Measurements from ENCODE around the gene SLC22A1. TPM values are rescaled to one million over a fixed set of nuclear protein-coding genes. Genes with fewer than 3 reads are reported as not detected.
"Not testable (repeated sequence)": the region's sequence is repeated elsewhere in the genome, so short reads cannot be mapped to it uniquely, and the experiment has no call there.

SLC22A1 gene
- total and polyA plus RNA-seq, 2 of the 4 experiments (the other 2 are of a cell fraction): 0.10 TPM; not detected in 1

DNA sequence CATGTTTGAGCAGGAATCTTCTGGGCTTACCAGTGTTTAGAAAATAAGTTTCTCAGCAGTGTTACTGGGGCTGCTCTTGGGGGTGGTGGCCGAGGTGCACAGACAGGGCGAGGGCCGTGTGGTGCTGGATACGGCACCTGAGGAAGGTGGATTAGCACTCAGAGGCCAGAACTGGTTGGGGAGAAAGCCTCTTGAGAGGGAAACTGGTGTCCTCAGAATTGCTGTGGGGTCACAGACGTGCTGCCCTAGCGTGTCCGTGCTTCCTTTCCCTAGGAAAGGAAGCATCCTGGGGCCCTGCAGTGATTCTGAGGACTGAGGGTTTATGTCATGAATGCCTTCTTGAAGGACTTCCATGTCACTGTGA lies 32.1 kb upstream of the SLC22A1 start:
- Histone ChIP-seq H3K14ac (replicated peaks; ENCODE audit: low read depth, low read length) (no peak overlapping the region), H4K91ac (ENCODE audit: insufficient read depth, low read depth, low read length) (no peak overlapping the region), H4K5ac (ENCODE audit: low read depth, low read length) (no peak overlapping the region), H3K9me1 (ENCODE audit: insufficient read depth, low read length) (no peaks in the 10 kb centered on the region), H3K4ac (ENCODE audit: low read depth, low read length) (no peak overlapping the region), H3K4me2 (ENCODE audit: low read depth, low read length) (no peak overlapping the region), H2BK20ac (ENCODE audit: low read depth, low read length) (no peak overlapping the region), H3K4me3 (ENCODE audit: insufficient read depth, low read depth, low read length) (no peak overlapping the region), H3K36me3 (ENCODE audit: control insufficient read depth, insufficient read depth, low read length) (peaks cover 75% of the 10 kb centered on the region), H3K56ac (ENCODE audit: extremely low read depth, insufficient read depth, low read length) (no peak overlapping the region), H2AK9ac (replicated peaks; ENCODE audit: low read depth, low read length, poor library complexity) (no peak overlapping the region), H4K20me1 (ENCODE audit: insufficient read depth, low read length) (no peaks in the 10 kb centered on the region), H2AFZ (replicated peaks; ENCODE audit: low read length, poor library complexity) (no peak overlapping the region), H3K79me1 (ENCODE audit: low read depth in 1 of 2, low read length in 2 of 2) (peaks cover 0 to 6% of the 10 kb centered on the region in 2 experiments; a peak in 1 of 4 replicates), H2BK5ac (ENCODE audit: low read depth, low read length, poor library complexity, severe bottlenecking) (no peak overlapping the region), H3K9me3 (ENCODE audit: control insufficient read depth, insufficient read depth, low read length) (no peaks in the 10 kb centered on the region), H2BK15ac (ENCODE audit: low read depth, low read length) (no peak overlapping the region), H3K9ac (ENCODE audit: low read depth, low read length) (no peak overlapping the region), H4K8ac (ENCODE audit: low read depth in 2 of 2, low read length in 2 of 2) (no peak overlapping the region), H3K4me1 (ENCODE audit: control insufficient read depth, insufficient read depth, low read length) (peaks cover 5% of the 10 kb centered on the region; the same call in 1 of the 2 replicates), H3K27me3 (ENCODE audit: control insufficient read depth, insufficient read depth, low read length) (no peaks in the 10 kb centered on the region), H3K18ac (ENCODE audit: low read depth, low read length) (no peak overlapping the region), H2BK120ac (ENCODE audit: low read depth, low read length) (no peak overlapping the region), H2AK5ac (ENCODE audit: low read depth, low read length) (no peak overlapping the region), H3K23ac (ENCODE audit: low read depth, low read length) (no peak overlapping the region), H3K27ac (ENCODE audit: insufficient read depth, low read length) (no peak overlapping the region)
- TF ChIP-seq CEBPB (IDR thresholded peaks at IDR 0.05; ENCODE audit: low read depth, low read length) (no peak), POLR2A (IDR thresholded peaks at IDR 0.05; ENCODE audit: low read depth, low read length) (no peak), RFX5 (IDR thresholded peaks at IDR 0.05; ENCODE audit: low read depth, low read length) (no peak)
- TF ChIP-seq, protein P1, sequence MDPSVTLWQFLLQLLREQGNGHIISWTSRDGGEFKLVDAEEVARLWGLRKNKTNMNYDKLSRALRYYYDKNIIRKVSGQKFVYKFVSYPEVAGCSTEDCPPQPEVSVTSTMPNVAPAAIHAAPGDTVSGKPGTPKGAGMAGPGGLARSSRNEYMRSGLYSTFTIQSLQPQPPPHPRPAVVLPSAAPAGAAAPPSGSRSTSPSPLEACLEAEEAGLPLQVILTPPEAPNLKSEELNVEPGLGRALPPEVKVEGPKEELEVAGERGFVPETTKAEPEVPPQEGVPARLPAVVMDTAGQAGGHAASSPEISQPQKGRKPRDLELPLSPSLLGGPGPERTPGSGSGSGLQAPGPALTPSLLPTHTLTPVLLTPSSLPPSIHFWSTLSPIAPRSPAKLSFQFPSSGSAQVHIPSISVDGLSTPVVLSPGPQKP (IDR thresholded peaks at IDR 0.05; ENCODE audit: borderline replicate concordance, low read depth, low read length): no peak
- POLR2A ChIA-PET (ENCODE audit: unreplicated experiment): no interaction called here
- intact Hi-C loops (cut with micrococcal nuclease) (loop anchor here (2.0 to 5.0 kb wide), 2 partner anchors 49 to 227 kb away; no protein-coding TSS in a partner anchor), in situ Hi-C loops (cut with MboI; ENCODE audit: low sequenced_read_pairs) (no loop called here), dilution Hi-C loops (cut with HindIII; ENCODE audit: low sequenced_read_pairs, unreplicated experiment) (no loop called here)
- no TSS peak for BruUV-seq (replicated peaks)
- WGBS, 2 experiments (ENCODE audit: extremely low coverage in 2 of 2, insufficient read length in 1 of 2): 100% methylated on average over 2 of the region's 7 CpGs; no CpG with 5 or more reads in 1 of the 2 experiments
- DNase-seq: no peak
- CTCF ChIA-PET: interaction anchor here (3.1 kb wide), 1 partner anchor 366 kb away, joined by 40 read pairs; no protein-coding TSS in a partner anchor
- no peak for ATAC-seq (ENCODE audit: low read depth)

DNA sequence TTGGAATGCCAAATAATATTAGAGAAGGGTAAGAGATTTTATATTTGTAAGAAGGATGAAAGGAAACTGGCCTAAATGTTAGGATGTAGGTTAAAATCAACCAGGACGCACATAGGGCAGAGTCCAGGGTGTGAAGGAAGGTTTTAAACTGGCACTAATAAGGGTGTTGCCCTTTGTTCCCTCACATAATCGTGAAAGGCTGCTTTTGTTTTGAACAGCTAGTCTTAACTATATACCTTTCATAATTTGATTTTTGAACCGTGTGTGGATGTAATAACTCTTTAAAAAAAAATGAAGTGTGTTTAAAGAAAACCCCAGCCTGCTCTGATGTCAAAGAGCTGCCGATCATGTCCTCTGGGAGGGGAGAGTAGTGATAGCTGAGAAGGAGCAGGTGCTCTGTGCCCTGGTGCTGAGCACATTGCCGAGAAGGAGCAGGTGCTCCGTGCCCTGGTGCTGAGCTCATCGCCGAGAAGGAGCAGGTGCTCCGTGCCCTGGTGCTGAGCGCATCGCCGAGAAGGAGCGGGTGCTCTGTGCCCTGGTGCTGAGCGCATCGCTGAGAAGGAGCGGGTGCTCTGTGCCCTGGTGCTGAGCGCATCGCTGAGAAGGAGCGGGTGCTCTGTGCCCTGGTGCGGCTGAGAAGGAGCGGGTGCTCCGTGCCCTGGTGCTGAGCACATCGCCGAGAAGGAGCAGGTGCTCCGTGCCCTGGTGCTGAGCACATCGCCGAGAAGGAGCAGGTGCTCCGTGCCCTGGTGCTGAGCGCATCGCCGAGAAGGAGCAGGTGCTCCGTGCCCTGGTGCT lies 31.0 kb upstream of the SLC22A1 start:
- H2BK20ac ChIP-seq (ENCODE audit: low read depth, low read length); H2BK15ac ChIP-seq (ENCODE audit: low read depth, low read length); H2BK5ac ChIP-seq (ENCODE audit: low read depth, low read length, poor library complexity, severe bottlenecking); H3K23ac ChIP-seq (ENCODE audit: low read depth, low read length); H3K18ac ChIP-seq (ENCODE audit: low read depth, low read length); H3K9me1 ChIP-seq (ENCODE audit: insufficient read depth, low read length); H3K9ac ChIP-seq (ENCODE audit: low read depth, low read length); H3K4me2 ChIP-seq (ENCODE audit: low read depth, low read length); H3K4me1 ChIP-seq (ENCODE audit: control insufficient read depth, insufficient read depth, low read length); POLR2A ChIA-PET (ENCODE audit: unreplicated experiment); intact Hi-C loops (cut with micrococcal nuclease); DNase-seq; H3K4ac ChIP-seq (ENCODE audit: low read depth, low read length); H4K8ac ChIP-seq (ENCODE audit: low read depth in 2 of 2, low read length in 2 of 2); H2AK9ac ChIP-seq (replicated peaks; ENCODE audit: low read depth, low read length, poor library complexity); H3K27ac ChIP-seq (ENCODE audit: insufficient read depth, low read length); H2AK5ac ChIP-seq (ENCODE audit: low read depth, low read length); dilution Hi-C loops (cut with HindIII; ENCODE audit: low sequenced_read_pairs, unreplicated experiment); BruUV-seq (replicated peaks); H4K91ac ChIP-seq (ENCODE audit: insufficient read depth, low read depth, low read length); H3K79me1 ChIP-seq (ENCODE audit: low read depth in 1 of 2, low read length in 2 of 2); H2AFZ ChIP-seq (replicated peaks; ENCODE audit: low read length, poor library complexity); H3K56ac ChIP-seq (ENCODE audit: extremely low read depth, insufficient read depth, low read length); H3K27me3 ChIP-seq (ENCODE audit: control insufficient read depth, insufficient read depth, low read length); H3K9me3 ChIP-seq (ENCODE audit: control insufficient read depth, insufficient read depth, low read length); ATAC-seq (ENCODE audit: low read depth); H4K20me1 ChIP-seq (ENCODE audit: insufficient read depth, low read length); H3K14ac ChIP-seq (replicated peaks; ENCODE audit: low read depth, low read length); H2BK120ac ChIP-seq (ENCODE audit: low read depth, low read length); H3K4me3 ChIP-seq (ENCODE audit: insufficient read depth, low read depth, low read length); H4K5ac ChIP-seq (ENCODE audit: low read depth, low read length): not testable (repeated sequence)
- H3K36me3 ChIP-seq (ENCODE audit: control insufficient read depth, insufficient read depth, low read length): peaks cover 71% of the 10 kb centered on the region
- WGBS, 2 experiments (ENCODE audit: extremely low coverage in 2 of 2, insufficient read length in 1 of 2): 100% methylated on average over 10 of the region's 32 CpGs; no CpG with 5 or more reads in 1 of the 2 experiments
- in situ Hi-C loops (cut with MboI; ENCODE audit: low sequenced_read_pairs): loop anchor here (5.0 kb wide), 1 partner anchor 367 kb away; no protein-coding TSS in a partner anchor
- CTCF ChIA-PET: interaction anchor here (0.7 kb wide), 1 partner anchor 225 kb away, joined by 3 read pairs; no protein-coding TSS in a partner anchor
